Gastrocnemius medialis (tissue), 4 donors: ENCODE results near the gene DHRS1.

Source experiments
- POLR2A ChIP-seq, 2 donors: fragments of 450-650 bp; IDR thresholded peaks; one replicate each; pipeline ENCODE4 v1.6.1; 2017; ENCODE audit warnings: antibody characterized with exemption in 2 of 2, mild to moderate bottlenecking in 2 of 2, moderate library complexity in 2 of 2
- TF ChIP-seq, protein P1 (sequence below), 5 experiments: fragments of 450-650 bp in 3 of 5; fragments of 200-600 bp in 2 of 5; sonication (generic) in 2 of 5; IDR thresholded peaks in 4 of 5; conservative IDR thresholded peaks in 1 of 5; 1 replicate in 4 of 5; 2 replicates in 1 of 5; pipeline ENCODE4 v1.5.1; 2016 to 2019; ENCODE audit warnings: antibody characterized with exemption in 5 of 5, mild to moderate bottlenecking in 3 of 5, moderate library complexity in 3 of 5

DNA sequence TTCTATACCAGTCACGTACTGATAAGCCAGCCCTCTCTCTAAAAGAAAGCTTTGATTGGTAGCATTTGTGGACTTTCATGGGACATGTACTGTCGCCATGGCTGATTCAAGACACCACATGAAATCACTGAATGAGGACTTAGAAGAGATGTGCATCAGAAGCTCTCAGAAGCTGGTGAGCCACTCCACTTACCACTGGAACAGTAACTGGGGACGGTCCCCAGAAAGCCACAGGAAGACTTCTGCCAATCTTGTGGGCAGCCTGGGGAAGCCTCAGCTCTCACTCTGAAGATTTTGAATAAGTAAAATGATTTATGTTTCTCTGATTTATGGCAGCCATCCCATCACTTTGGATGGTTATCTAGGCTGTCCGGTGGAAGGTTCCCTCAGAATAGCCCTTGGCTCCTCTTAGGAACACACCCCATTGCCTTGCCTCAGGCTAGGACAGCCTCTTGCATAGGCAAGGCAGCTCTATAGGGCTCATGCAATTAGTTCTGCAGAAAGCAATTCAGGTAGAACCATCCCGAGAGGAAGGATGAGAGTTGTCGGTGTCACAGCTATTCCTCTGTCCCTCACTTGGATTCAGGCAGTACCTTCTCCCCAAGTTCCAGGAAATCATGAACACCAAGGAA lies 9.8 kb downstream of the DHRS1 start:
- TF ChIP-seq, protein P1, sequence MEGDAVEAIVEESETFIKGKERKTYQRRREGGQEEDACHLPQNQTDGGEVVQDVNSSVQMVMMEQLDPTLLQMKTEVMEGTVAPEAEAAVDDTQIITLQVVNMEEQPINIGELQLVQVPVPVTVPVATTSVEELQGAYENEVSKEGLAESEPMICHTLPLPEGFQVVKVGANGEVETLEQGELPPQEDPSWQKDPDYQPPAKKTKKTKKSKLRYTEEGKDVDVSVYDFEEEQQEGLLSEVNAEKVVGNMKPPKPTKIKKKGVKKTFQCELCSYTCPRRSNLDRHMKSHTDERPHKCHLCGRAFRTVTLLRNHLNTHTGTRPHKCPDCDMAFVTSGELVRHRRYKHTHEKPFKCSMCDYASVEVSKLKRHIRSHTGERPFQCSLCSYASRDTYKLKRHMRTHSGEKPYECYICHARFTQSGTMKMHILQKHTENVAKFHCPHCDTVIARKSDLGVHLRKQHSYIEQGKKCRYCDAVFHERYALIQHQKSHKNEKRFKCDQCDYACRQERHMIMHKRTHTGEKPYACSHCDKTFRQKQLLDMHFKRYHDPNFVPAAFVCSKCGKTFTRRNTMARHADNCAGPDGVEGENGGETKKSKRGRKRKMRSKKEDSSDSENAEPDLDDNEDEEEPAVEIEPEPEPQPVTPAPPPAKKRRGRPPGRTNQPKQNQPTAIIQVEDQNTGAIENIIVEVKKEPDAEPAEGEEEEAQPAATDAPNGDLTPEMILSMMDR (IDR thresholded peaks at IDR 0.05 in 4 of 5, conservative IDR thresholded peaks at IDR 0.05 in 1 of 5): no peak
- no peak for TF ChIP-seq POLR2A (IDR thresholded peaks at IDR 0.05)
